ENCODE data around the gene KRTAP4-1.
"Not testable (repeated sequence)": the region's sequence is repeated elsewhere in the genome, so short reads cannot be mapped to it uniquely, and the experiment has no call there.

DNA sequence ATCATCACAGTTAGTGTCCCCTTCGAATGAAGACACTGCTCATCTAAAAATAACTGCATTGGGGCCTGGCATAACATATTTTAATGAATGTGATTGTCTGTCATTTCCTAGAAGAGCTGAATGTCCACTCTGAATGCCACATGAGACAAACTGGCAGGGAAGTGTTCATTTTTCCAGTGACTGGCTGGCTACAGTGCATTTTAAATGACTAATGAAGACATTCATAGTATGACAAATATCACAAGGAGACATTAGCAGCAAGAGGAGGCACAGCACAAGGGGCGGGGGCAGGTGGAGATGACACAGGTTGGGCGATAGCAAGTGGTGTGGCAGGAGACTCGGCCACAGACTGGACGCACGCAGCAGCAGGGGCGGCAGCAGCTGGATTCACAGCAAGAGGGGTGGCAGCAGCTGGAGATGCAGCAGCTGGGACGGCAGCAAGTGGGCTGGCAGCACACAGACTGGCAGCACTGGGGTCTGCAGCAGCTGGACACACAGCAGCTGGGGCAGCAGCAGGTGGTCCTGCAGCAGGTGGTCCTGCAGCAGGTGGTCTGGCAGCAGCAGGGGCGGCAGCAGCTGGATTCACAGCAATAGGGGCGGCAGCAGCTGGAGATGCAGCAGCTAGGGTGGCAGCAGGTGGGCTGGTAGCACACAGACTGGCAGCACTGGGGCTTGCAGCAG lies 35.6 kb downstream of the KRTAP4-1 start:
- TF ChIP-seq, protein P1, sequence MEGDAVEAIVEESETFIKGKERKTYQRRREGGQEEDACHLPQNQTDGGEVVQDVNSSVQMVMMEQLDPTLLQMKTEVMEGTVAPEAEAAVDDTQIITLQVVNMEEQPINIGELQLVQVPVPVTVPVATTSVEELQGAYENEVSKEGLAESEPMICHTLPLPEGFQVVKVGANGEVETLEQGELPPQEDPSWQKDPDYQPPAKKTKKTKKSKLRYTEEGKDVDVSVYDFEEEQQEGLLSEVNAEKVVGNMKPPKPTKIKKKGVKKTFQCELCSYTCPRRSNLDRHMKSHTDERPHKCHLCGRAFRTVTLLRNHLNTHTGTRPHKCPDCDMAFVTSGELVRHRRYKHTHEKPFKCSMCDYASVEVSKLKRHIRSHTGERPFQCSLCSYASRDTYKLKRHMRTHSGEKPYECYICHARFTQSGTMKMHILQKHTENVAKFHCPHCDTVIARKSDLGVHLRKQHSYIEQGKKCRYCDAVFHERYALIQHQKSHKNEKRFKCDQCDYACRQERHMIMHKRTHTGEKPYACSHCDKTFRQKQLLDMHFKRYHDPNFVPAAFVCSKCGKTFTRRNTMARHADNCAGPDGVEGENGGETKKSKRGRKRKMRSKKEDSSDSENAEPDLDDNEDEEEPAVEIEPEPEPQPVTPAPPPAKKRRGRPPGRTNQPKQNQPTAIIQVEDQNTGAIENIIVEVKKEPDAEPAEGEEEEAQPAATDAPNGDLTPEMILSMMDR (IDR thresholded peaks at IDR 0.05; ENCODE audit: low read depth, low read length, poor library complexity, severe bottlenecking) = not testable (repeated sequence)
- TF ChIP-seq EZH2phosphoT487 (IDR thresholded peaks at IDR 0.05; ENCODE audit: borderline replicate concordance, low read length) = not testable (repeated sequence)

Measured in DOHH2 (cell line).